Epithelial cell of proximal tubule (primary cell): ENCODE measurements around the gene RAB43. TPM values are rescaled to one million over a fixed set of nuclear protein-coding genes. Genes with fewer than 3 reads are reported as not detected.
"Not testable (repeated sequence)": the region's sequence is repeated elsewhere in the genome, so short reads cannot be mapped to it uniquely, and the experiment has no call there.

Source experiments
- DNase-seq: peaks from one replicate; pipeline ENCODE4 v3.0.0-alpha.2; 2011; ENCODE audit warnings: low read depth
- H3K4me3 ChIP-seq: 2 replicates; pipeline ENCODE4 v1.5.1; 2011; ENCODE audit warnings: low read depth, mild to moderate bottlenecking, low read length
- total RNA-seq: library from RNA; depleted of rRNA; stranded (reverse); fragments of >200 nt; gene quantifications from 2 replicates; pipeline ENCODE4 v1.2.3, GENCODE V29; 2015
- TF ChIP-seq, protein P1 (sequence below): conservative IDR thresholded peaks from 2 replicates; pipeline ENCODE4 v1.5.1; 2012; ENCODE audit warnings: low read depth, mild to moderate bottlenecking, low read length

The RAB43 gene
- 14.5 and 22.4 TPM in 2 replicates for total RNA-seq

DNA sequence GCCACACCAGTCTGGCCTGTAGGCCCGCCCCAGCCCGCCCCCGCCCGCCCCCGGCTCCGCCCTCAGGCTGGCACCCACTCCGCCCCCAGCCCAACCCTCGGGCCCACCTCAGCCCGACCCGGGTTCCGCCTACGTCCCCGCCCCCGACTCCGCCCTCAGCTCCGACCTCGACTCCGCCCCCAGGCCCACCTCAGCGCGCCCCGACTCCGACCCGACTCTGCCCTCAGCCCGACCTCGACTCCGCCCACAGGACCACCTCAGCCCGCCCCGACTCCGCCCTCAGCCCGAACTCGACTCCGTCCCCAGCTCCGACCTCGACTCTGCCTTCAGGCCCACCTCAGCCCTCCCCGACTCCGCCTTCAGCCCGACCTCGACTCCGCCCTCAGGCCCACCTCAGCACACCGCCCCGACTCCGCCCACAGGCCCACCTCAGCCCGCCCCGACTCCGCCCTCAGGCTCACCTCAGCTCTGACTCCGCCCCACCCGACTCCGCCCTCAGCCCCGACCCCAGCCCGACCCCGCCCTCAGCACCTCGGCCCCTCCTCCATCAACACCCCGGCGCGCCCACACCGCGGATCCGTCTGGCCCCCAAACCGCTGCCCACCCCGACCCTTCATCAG is at the start of gene RAB43:
Gene RAB43 (minus strand): TSS at position 13 of the 620 bp plus-strand sequence. CDS start 315 bp downstream, outside the sequence.
- peak within 1 kb of the TSS; percentile 90 for H3K4me3 ChIP-seq
- TF ChIP-seq, protein P1, sequence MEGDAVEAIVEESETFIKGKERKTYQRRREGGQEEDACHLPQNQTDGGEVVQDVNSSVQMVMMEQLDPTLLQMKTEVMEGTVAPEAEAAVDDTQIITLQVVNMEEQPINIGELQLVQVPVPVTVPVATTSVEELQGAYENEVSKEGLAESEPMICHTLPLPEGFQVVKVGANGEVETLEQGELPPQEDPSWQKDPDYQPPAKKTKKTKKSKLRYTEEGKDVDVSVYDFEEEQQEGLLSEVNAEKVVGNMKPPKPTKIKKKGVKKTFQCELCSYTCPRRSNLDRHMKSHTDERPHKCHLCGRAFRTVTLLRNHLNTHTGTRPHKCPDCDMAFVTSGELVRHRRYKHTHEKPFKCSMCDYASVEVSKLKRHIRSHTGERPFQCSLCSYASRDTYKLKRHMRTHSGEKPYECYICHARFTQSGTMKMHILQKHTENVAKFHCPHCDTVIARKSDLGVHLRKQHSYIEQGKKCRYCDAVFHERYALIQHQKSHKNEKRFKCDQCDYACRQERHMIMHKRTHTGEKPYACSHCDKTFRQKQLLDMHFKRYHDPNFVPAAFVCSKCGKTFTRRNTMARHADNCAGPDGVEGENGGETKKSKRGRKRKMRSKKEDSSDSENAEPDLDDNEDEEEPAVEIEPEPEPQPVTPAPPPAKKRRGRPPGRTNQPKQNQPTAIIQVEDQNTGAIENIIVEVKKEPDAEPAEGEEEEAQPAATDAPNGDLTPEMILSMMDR = no peak
- no peak for DNase-seq

DNA sequence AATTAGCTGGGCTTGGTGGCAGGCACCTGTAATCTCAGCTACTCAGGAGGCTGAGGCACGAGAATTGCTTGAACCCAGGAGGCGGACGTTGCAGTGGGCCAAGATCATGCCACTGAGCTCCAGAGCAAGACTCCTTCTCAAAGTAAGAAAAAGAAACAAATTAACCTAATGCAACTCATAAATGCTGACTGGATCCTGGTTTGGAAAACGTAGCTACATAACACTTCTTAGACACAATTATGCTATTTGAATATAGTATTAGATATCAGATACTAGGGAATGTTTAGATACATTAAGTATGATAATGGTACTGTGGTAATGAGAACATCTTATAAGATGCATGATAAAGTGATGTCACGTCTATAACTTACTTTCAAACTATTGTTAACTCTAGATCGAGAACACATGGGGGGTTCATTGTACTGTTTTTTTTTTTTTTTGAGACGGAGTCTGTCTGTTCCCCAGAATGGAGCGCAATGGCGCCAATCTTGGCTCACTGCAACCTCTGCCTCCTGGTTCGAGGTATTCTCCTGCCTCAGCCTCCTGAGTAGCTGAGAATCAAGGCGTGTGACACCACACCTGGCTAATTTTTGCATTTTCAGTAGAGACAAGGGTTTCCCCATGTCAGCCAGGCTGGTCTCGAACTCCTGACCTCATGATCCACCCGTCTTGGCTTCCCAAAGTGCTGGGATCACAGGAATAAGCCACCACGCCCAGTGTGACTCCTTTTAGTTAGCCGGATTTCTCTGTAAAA is 45.2 kb upstream of the RAB43 start:
- TF ChIP-seq, protein P1 = no peak
- DNase-seq = no peak

DNA sequence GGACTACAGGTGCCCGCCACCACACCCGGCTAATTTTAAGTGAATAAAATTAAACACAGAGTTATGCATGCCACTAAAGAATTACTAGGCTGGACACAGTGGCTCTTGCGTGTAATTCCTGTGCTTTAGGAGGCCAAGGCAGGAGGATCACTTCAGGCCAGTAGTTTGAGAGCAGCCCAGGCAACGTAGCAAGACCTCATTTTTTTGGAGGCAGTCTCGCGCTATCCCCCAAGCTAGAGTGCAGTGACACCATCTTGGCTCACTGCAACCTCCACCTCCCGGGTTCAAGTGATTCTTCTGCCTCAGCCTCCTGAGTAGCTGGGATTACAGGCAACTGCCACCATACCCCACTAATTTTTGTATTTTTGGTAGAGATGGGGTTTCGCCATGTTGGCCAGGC is 44.0 kb upstream of the RAB43 start:
- not testable (repeated sequence) for H3K4me3 ChIP-seq

More for the DNA sequence above, 45.2 kb upstream of the RAB43 start:
- H3K4me3 ChIP-seq = no peak overlapping the region

DNA sequence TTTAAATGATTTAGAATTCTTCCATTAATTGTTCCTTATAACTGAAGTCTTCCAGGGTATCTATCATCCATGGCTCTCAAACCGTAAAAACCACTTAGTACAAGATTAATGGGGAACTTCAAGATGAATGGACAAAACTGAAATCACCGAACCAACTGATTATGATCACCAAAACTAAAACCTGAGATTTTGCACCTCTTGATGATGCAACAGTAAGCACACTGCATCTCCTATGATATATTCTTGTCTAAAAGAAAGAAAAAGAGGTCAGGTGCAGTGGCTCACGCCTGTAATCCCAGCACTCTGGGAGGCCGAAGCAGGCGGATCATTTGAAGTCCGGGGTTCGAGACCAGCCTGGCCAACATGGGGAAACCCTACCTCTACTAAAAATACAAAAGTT is 42.9 kb upstream of the RAB43 start:
- no peak for DNase-seq
- TF ChIP-seq, protein P1 = no peak
- no peak overlapping the region for H3K4me3 ChIP-seq

More for the DNA sequence above, 44.0 kb upstream of the RAB43 start:
- not testable (repeated sequence) for DNase-seq

DNA sequence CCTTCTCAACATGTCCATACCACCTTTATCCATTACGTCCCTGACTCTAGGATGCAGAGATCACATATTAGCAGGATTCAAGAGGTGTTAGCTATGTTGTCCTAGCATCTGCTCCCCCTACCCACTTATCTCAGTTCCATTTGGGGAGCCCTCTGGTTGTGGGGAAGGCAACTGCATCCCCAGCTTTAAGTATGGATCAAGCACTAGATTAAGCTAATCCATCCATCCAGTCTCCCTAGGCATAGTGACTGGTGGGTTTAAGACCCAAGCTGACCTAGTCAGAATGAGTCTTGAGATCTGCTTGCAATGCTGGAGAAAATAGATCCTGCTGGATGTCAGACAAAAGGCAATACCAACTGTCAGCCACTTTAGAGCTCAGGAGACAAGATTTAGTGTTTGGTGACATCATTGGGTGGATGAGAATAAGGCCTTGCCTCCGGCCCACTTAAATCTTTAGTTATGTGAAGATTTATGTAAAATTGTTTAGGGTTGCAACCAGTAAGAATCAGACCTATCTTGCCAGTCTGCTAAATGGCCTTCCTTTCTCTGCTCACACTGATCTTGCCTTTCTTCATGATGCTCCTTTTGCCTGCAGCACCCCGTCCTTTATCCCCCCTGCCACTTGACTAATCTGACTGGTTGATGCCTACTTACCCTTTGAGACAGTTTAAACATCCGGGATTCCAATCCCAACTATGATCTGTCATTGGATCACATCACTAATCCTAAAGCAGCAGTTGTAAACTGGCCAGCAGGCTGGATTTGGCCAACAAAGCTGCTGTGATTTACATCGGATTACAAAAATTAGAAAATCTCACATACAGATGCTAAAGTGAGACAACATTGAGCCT is 41.4 kb upstream of the RAB43 start:
- DNase-seq = no peak
- TF ChIP-seq, protein P1 = peak; percentile 37

DNA sequence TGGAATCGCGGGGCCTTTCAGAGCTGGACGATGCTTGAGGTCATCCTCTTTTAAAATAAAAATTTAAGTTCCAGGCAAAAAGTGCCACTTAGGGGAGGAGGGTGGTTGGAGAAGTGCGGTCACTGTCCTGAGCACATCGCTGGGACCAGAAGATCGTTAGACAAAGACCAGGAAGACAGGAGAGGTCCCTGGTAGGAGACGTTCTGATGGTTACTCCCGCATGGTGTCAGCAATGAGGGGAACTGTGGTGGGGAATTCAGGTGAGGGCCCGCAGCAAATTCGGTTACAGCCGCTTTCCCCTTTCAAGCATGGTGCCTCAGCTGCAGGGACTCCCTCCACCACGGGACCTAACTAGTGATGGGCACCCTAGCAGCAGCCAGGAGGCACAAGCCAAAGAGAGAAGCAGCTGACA is 40.3 kb upstream of the RAB43 start:
- DNase-seq = no peak
- TF ChIP-seq, protein P1 = no peak
- H3K4me3 ChIP-seq = peak overlapping the region; percentile 75

More for the DNA sequence above, 41.4 kb upstream of the RAB43 start:
- no peak overlapping the region for H3K4me3 ChIP-seq
